ENCODE results near the gene GMDS.

DNA sequence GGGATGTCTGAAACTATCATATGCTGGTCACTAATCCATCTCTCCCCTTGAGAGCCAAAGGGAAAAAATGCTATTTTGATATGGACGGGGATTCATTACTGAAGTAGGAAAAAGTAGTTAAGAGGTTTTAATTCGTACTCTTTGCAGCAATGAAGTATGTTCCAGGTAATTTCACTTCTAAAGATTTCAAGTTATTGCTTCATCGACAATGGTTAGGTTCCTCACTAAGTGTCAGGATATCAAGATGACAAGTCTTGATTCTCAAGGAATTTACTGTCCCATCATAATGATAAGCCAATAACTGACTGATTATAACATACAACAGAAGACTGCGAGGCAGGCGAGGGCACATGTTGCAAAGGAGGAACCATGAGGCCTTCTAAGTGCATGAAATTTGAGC lies 57.0 kb downstream of the GMDS start:
- no peak for TF ChIP-seq EZH2 (IDR thresholded peaks at IDR 0.05; ENCODE audit: insufficient read depth, poor library complexity, severe bottlenecking)
- no peak for TF ChIP-seq EZH2phosphoT487 (IDR thresholded peaks at IDR 0.05; ENCODE audit: insufficient read depth, low read depth)
